ENCODE measurements around the gene ATG2A.

DNA sequence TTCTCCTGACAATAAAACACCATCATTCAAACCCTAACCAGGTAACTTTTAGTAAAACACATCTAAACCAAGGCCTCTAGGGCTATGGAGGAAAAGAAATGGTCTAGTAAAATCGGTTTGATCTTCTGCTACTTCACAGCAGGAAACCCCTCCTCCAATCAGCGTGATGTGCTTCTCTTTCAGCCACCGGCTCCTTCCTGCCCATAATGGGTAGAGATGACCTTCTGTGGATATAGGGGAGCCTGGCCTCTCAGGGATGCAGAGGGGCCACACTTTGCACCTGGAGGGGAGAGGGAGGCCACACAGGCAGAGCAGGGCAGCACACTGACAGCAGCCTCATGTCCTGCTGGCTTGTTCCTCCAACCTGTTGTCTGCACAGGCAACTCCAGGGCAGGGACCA lies 45.5 kb downstream of the ATG2A start:
- TF ChIP-seq, protein P1, sequence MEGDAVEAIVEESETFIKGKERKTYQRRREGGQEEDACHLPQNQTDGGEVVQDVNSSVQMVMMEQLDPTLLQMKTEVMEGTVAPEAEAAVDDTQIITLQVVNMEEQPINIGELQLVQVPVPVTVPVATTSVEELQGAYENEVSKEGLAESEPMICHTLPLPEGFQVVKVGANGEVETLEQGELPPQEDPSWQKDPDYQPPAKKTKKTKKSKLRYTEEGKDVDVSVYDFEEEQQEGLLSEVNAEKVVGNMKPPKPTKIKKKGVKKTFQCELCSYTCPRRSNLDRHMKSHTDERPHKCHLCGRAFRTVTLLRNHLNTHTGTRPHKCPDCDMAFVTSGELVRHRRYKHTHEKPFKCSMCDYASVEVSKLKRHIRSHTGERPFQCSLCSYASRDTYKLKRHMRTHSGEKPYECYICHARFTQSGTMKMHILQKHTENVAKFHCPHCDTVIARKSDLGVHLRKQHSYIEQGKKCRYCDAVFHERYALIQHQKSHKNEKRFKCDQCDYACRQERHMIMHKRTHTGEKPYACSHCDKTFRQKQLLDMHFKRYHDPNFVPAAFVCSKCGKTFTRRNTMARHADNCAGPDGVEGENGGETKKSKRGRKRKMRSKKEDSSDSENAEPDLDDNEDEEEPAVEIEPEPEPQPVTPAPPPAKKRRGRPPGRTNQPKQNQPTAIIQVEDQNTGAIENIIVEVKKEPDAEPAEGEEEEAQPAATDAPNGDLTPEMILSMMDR (IDR thresholded peaks at IDR 0.05; ENCODE audit: low read depth, low read length, poor library complexity, severe bottlenecking): no peak
- no peak for TF ChIP-seq EZH2phosphoT487 (IDR thresholded peaks at IDR 0.05; ENCODE audit: borderline replicate concordance, low read length)

Data from DOHH2 (cell line).